NCI-H226 (cell line): ENCODE measurements around the gene SBK1.

Experiments
- DNase-seq: peaks from one replicate; pipeline ENCODE4 v3.0.0-alpha.2; 2015

SBK1 gene

DNA sequence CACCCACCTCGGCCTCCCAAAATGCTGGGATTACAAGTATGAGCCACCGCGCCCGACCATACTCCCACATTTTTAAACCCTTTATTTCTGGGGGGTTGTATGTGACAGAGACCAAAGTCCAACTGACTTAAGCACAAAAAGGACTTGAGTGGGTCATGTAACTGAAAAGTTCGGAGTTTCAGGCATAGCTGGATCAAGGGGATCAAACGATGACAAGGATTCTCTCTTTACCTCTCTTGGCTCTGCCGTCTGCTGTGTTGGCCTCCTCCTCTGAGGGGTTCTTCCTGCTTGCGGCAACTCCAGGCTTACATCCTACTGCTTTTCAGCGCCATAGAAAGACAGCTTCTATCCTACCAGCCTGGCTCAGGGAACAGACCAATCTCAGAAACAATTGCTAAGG lies 9.2 kb upstream of the SBK1 start:
- DNase-seq: no peak

GRCh38 chr16:28283798-28284577 lies 8.3 kb upstream of the SBK1 start:
- no peak for DNase-seq

DNA sequence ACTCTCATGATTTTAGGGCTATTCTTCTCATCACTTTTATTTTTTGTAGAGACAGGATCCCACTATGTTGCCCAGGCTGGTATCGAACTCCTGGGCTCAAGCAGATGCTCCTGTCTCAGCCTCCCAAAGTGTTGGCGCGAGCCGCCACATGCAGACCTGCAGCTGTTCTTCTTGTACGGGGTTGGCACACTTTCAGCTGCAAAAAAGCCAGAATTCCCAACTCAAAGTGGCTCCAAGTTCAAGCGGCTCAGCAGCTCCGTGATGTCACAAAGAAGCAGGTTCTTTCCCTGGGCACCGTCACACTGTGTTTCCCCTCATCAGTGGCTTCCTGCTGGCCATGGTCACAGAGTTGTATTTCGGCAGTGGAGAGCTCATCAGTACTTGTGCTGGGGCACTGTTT lies 6.7 kb upstream of the SBK1 start:
- no peak for DNase-seq

- DNase-seq: no peak
Measured at GRCh38 chr16:28288114-28288513, 4.2 kb upstream of the SBK1 start.

DNA sequence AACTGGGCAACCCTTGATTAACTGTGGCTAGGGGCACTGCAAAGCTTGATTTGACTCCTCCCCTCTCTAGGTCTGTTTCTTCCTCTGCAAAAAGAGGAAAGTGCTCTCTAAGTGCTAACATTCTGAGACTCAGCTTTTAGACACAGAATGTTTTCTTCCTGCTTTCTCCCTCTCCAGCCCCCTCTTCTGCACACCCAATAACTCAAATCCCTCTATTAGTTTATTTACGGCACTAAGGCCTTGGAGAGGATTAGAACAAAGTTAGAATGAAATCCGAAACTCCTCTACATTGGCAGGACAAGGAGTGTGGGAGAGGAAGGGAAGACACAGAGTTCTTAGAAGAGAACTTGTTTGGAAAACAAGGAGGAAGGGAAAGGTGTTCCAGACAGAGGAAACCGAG lies 3.3 kb upstream of the SBK1 start:
- no peak for DNase-seq

DNA sequence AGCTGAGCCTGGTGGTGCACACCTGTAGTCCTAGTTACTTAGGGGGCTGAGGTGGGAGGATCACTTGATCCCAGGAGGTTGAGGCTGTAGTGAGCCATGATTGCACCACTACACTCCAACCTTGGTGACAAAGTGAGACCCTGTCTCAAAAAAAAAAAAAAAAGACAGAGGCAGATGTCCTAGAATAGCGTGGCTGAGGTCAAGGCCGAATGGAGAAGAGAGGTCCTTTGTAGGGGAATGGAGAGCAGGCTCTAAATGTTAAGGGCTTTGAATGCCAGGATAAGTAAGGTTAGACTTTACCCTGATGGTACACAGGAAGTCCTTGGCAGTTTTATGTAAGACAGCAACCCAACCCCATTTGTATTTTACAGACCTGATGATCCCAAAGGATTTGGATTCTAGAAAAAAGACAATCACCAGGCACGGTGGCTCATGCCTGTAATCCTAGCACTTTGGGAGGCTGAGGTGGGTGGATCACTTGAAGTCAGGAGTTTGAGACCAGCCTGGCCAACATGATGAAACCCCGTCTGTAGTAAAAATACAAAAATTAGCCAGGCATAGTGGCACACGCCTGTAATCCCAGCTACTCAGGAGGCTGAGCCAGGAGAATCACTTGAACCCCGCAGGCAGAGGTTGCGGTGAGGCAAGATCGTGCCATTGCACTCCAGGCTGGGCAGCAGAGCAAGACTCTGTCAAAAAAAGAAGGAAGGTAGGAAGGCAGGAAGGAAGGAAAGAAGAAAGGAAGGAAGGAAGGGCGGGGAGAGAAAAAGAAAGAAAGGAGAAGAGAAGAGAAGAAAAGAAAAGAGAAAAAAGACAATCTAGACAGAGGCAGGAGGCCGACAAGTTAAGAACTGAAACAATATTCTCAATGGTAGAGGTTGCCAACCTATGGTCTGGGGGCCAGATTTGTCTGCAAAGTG lies 2.1 kb upstream of the SBK1 start:
- DNase-seq: no peak

GRCh38 chr16:28290859-28291254 lies 1.5 kb upstream of the SBK1 start:
- DNase-seq: no peak

GRCh38 chr16:28292731-28293600 lies 641 bp downstream of the SBK1 start:
- no peak for DNase-seq

DNA sequence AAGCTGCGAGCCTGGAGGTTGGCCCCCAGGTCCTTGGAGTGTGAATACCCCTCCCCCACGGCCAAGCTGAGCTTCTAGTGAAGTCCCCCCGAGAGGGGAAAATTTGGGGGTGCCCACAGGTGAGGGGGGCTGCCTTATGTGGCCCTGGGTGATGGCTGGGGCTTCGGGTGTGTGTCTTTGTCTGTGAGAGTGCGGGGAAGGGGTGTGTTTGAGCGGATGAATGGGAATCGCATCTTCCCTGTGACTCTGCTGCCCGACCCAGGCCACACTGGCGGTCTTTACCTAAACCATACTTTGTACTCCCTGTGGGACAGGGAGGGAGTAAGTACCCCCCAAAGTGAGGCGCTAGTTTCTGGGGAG lies 1.3 kb downstream of the SBK1 start:
- no peak for DNase-seq

GRCh38 chr16:28294201-28294600 lies 1.9 kb downstream of the SBK1 start:
- DNase-seq: no peak

GRCh38 chr16:28295276-28295675 lies 3.0 kb downstream of the SBK1 start:
- DNase-seq: no peak

- no peak for DNase-seq
Measured at GRCh38 chr16:28297308-28297707, 5.0 kb downstream of the SBK1 start.

GRCh38 chr16:28297784-28298510 lies 5.6 kb downstream of the SBK1 start:
- DNase-seq: no peak

GRCh38 chr16:28298511-28298878 lies 6.2 kb downstream of the SBK1 start:
- DNase-seq: no peak

GRCh38 chr16:28300327-28300726 lies 8.0 kb downstream of the SBK1 start:
- DNase-seq: no peak

DNA sequence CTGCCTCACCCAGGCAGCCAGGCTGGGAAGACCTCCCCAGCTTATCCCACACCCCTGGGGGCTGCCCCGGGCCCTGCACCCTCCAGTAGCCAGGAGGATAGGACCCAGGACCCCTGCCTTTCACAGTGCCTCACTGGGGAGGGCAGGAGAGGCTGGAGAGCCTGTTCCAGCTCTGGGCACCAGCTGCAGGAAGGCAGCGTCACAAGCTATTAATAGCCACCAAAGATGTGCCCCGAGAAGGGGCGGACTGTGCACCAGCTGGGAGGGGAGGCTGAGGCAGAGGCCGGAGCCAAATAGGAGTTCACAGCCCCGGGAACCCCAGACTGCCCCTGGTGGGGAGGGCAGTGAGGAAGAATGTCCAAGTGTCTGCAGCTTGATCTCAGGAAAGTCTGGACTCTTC lies 8.8 kb downstream of the SBK1 start:
- DNase-seq: no peak

- DNase-seq: no peak
Measured at GRCh38 chr16:28301620-28302019, 9.3 kb downstream of the SBK1 start.

- no peak for DNase-seq
Measured at GRCh38 chr16:28303132-28303531, 10.8 kb downstream of the SBK1 start.

- DNase-seq: peak; percentile 57
Measured at GRCh38 chr16:28304214-28304613, 11.9 kb downstream of the SBK1 start.

DNA sequence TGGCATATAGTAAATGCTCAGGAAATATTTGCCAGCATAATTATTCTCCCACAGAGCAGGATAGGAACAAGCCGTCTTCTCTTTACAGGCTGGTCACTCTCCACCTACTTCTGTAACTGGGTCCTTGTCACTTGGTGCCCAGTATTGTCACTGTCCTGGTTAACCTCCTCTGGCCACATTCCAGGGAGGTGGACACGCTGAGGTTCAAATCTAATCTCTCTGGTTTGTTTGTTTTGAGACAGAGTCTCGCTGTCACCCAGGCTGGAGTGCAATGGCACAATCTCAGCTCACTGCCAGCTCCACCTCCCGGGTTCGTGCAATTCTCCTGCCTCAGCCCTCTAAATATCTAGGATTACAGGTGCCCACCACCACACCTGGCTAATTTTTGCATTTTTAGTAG lies 15.6 kb downstream of the SBK1 start:
- DNase-seq: no peak

DNA sequence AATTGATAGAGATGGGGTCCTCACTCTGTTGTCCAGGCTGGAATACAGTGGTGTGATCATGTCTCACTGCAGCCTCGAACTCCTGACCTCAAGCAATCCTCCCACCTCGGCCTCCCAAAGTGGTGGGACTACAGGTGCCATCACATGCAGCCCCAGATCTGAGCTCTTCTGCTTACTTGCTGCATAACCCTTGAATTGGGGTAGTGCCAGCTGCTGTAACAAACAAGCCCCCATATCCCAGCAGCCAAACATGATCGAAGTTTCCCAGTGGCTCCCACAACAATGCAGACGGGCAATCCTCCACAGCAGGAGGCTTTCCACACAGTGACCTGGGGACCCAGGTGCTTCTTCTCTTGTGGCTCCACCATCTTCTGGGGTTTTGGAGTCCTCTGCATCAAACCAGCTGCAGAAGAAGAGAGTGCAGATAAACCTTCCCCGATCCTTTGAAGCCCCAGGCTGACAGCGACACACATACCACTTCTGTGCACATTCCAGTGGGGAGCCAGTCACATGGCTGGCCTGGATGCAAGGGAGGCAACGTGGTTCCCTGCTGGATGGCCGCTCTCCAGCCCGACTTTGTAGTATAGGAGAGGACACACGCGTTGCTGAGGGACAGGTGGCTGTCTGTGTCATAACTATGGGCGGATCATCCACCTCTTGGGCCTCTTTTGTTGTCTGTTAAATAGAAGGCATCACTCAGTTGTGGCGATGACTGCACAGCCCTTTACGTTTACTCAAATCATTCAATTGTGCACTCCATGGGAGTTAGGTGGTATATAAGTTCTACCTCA lies 16.7 kb downstream of the SBK1 start:
- no peak for DNase-seq

DNA sequence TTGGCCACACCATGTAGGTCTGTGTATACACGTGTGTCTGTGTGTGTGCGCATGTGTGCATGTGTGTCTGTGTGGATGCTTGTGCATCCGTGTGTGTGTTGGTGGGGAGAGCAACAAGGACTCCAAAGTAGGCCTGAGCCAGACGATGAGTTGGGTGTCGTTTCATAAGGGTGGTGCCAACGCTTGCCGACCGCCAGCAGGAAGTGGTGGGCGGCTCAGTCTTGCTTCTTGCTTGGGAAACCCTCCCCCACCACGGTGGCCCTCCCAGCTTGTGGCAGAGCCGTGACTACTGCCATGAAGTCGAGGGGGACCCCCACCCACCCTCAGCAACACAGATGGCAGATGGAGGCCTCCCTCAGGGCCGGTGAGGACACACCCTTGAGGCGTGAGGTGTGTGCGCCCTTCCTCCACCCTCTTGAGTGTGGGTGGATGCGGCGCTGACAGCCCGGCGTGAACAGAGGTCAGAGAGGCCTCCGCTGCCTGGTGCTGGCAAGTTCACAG lies 17.5 kb downstream of the SBK1 start:
- no peak for DNase-seq
